Kidney tubule cell (primary cell): ENCODE data around the gene SKA3.

ENCODE experiments used
- DNase-seq: peaks from one replicate; pipeline ENCODE4 v3.0.0-alpha.2; 2018; ENCODE audit warnings: low spot score

Gene SKA3

DNA sequence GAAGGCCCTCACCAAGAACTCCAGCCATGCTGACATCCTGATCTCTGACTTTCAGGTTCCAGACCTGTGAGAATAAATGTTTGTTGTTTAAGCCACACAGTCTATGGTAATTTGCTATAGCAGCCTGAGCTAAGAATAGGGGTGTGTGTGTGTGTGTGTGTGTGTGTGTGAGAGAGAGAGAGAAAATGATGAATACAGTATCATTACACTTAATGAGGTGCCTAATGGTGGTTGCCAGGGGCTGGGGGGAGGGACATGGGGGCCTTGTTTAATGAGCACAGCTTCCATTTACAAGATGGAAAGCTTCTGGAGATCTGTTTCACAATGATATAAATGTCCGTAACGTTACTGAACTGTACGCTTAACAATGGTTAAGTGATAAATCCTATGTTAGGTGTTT is 61.1 kb downstream of the SKA3 start:
- no peak for DNase-seq

DNA sequence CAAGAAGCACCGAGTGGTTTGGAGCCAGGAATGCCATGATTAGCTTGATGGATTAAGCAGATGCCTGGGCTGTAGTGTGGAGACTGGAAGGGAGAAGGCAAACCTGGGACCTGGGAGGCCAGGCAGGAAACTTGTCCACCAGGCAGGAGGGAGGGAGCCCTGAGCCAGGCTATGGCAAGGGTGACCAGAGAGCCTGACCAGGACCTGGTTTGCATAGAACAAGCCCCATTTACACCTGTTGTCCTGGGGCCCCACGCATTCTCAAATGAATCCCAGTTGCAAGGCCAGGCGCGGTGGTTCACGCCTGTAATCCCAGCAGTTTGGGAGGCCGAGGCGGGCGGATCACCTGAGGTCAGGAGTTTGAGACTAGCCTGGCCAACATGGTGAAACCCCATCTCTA is 64.8 kb downstream of the SKA3 start:
- DNase-seq = no peak

DNA sequence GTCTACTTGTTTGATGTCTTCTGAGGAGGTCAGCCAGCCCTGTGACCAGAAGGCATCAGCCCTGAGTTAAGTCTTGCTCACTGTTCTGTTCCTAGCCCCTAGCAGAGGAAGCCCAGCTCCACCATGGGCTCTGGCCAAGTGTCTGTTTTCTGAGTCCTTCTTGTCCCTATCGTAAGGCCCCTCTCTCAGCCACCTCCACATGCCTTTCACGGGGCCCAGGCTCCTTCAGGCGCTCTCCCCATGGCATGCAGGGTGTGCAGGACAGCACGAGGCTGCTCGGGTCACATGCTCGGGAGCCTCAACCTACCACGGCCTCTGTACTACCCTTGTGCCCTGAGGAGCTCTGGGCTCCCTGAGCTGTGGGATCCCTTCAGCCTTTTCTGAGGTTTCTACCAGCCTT is 67.2 kb downstream of the SKA3 start:
- no peak for DNase-seq

DNA sequence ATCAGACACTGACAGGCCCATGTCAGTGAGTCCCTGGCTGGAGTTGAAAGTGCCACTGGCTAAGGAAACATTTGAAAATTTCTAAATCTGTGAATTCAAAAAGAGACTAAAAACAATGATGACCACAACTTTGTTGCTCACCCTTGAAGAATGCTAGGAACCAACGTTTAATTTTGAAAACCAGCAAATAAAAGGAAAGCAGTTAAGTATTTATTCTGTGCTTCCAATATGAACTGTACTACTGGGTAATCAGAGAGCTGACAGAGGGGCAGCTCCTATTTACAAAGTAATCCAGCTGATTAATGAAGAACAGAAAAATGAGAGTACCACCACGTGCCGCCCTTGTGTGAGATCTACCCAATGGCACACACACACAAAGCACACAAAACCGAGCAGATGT is 70.3 kb downstream of the SKA3 start:
- DNase-seq = peak; percentile 38

DNA sequence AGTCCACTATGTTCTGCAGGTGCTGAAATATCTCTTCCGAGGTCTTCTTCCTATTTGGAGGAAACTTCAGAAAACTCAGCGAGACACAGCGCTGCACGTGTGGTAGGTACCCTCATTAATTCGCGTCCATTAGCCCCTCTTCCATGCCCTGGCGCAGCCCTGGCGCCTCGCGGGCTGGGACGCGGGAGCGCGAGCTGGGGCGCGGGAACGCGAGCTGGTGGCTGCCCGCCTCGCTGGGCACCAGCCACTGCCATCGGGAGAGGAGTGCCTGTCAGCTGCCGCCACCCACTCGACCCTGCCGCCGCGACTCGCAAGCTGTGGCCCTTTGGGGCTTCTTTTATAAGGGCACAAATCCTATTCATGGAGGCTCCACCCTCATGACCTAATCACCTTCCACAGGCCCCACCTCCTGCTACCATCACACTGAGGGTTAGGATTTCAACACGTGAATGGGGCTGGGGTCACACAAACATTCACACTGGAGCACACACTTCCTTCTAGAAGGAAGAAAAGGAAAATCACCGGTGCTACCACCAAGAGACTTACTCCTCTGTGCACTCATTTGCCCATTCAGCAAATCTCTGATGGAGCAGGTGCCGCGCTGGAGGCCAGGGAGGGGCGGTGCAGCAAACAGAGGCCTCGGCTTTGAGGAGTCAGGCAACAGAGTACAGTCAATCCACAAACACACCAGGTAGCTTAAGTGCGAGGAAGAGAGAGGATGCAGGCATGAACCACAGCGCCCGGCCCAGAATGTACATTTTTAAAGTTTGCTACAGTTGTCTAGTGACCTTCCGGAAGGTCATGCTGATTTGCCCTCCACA is 71.9 kb downstream of the SKA3 start:
- DNase-seq = no peak
